HG03097 (cell line): Measurements from ENCODE around the gene PDE4B.
"Not testable (repeated sequence)": the region's sequence is repeated elsewhere in the genome, so short reads cannot be mapped to it uniquely, and the experiment has no call there.

Experiments
- ATAC-seq: cut with Tn5 transposase; IDR thresholded peaks from one replicate; pipeline ENCODE4 v1.9.1; 2021; ENCODE audit not compliant: unreplicated experiment, low FRiP score

The PDE4B gene

GRCh38 chr1:66399888-66400529 lies 607.3 kb downstream of the PDE4B start:
- ATAC-seq: no peak

- no peak for ATAC-seq
Observed at GRCh38 chr1:66400660-66401059, 608.0 kb downstream of the PDE4B start.

DNA sequence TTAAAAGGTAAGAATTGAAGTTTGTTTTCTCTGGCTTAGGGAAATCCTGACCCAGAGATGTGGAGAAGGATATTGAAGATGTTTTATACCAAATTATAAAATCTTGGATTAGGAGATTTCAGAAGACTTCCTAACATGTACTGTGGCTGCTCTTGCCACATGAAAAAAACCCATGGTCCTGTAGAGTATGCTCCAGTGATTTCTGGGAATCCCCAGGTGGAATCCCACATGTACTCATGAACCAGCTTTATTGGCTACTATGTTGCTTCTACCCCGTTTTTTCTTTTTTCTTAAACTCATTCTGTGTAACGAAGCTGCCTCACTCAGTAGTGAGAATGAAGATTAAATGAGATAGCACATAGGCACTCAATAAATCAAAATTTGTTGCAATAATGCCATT lies 608.5 kb downstream of the PDE4B start:
- no peak for ATAC-seq

DNA sequence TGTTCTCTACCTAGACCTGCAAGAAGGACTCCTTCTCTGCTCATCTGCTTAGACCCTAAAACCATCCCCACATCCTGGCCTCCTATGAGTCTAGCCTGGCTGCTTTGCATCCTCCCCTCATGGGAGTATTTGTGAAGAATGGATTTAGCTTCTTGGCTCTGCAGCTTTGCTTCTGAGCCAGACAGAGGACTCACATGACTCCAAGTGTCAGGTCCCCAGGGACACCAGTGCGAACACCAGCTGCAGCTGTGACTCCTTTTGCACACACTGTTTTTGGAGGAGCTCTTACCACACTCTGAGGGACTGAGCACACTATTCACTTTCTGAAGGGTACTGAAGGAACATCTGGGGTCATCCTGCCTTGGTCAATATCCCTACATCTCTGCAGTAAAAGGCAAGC lies 609.5 kb downstream of the PDE4B start:
- ATAC-seq: peak; percentile 85

- no peak for ATAC-seq
Observed at GRCh38 chr1:66403007-66403731, 610.5 kb downstream of the PDE4B start.

- no peak for ATAC-seq
Observed at GRCh38 chr1:66405061-66405460, 612.4 kb downstream of the PDE4B start.

DNA sequence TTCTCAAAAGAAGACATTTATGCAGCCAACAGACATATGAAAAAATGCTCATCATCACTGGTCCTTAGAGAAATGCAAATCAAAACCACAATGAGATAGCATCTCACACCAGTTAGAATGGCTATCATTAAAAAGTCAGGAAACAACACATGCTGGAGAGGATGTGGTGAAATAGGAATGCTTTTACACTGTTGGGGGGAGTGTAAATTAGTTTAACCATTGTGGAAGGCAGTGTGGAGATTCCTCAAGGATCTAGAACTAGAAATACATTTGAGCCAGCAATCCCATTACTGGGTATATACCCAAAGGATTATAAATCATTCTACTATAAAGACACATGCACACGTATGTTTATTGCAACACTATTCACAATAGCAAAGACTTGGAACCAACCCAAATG lies 618.8 kb downstream of the PDE4B start:
- ATAC-seq: not testable (repeated sequence)

DNA sequence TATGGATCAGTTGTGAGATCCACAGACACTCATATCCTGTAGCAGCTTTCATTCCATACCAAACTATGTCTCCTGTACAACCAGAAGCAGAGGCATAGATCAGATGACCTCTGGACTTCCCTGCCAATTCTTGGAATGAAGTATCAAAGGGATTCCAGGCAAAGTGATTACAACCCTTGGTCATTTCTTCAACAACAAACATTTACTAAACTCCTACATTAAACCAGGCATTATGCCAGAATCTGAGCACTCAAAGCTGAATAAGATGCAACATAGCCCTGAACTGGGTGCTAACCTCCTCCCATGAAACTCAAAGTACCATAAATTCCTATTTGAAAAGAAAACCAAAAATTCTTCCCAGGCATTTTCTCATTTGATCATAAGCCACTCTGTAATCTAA lies 620.0 kb downstream of the PDE4B start:
- ATAC-seq: no peak

- peak; percentile 81 for ATAC-seq
Observed at GRCh38 chr1:66413136-66413837, 620.6 kb downstream of the PDE4B start.

DNA sequence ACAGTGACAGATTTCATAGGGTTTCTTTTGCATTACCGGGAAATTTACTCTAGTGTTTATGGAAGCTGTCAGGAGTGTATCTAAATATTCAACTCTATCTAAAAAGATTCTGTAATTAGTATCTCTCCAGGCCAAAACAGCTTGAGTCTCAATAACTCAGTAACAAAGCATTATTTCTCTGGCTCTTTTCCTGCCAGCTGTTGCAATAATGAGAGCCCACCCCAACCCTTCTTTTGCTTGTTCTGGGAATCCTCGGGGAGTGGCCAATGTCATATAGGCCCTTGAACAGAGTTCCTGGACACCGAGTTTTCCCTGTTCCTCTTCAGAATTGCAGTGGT lies 621.1 kb downstream of the PDE4B start:
- no peak for ATAC-seq

- no peak for ATAC-seq
Observed at GRCh38 chr1:66415281-66415680, 622.6 kb downstream of the PDE4B start.

- ATAC-seq: no peak
Observed at GRCh38 chr1:66415866-66416265, 623.2 kb downstream of the PDE4B start.

DNA sequence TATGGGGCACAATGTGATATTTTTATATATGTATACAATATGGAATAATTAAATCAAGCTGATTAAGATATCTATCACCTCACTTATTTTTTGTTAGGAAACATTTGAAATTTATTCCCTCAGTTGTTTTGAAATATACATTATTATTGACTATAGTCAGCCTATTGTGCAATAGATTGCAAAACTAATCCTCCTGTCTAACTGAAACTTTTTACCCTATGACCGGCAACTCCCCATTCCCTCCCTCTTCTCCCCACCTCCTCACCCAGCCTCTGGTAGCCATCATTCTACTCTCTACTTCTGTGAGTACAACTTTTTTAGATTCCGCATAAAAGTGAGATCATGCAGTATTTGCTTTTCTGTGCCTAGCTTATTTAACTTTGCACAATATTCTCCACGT lies 623.6 kb downstream of the PDE4B start:
- no peak for ATAC-seq

GRCh38 chr1:66418021-66418420 lies 625.3 kb downstream of the PDE4B start:
- ATAC-seq: no peak

- ATAC-seq: not testable (repeated sequence)
Observed at GRCh38 chr1:66420171-66420570, 627.5 kb downstream of the PDE4B start.

DNA sequence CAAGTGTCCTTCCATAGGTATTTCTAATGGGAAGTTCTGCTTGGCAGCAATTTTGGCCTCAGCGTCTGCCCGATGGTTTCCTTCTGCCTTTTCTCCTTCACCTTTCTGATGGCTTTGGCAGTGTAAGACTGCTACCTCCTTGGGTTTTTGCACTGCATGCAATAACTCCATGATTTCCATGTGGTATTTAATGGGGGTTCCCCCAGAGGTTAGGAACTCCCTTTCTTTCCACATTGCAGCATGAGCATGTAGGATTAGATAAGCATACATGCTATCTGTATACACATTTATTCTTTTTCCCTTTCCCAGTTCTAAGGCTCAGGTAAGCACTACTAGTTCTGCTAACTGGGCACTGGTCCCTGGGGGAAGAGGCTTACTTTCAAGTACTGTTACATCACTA lies 628.2 kb downstream of the PDE4B start:
- ATAC-seq: not testable (repeated sequence)

GRCh38 chr1:66422804-66423203 lies 630.1 kb downstream of the PDE4B start:
- ATAC-seq: no peak
